Activated CD4-positive, alpha-beta memory T cell treated with anti-CD3 and anti-CD28 coated beads, Interleukin-2, amount 10 ng/mL, durations not matched to agents 7 days and 5 days (primary cell): ENCODE data around the gene C1orf216. TPM values are rescaled to one million over a fixed set of nuclear protein-coding genes. Genes with fewer than 3 reads are reported as not detected.

Experiments used
- CTCF ChIA-PET: fragments of 350-600 bp; sonication (Branson Sonifier 250); formaldehyde crosslinking; loops from one replicate; lab custom pipeline; 2021; ENCODE audit warnings: antibody characterized with exemption, inconsistent platforms; lab: Charles Lee
- POLR2A ChIA-PET: fragments of 350-600 bp; sonication (Branson Sonifier 250); formaldehyde crosslinking; loops from one replicate; lab custom pipeline; 2021; ENCODE audit warnings: antibody characterized with exemption; lab: Charles Lee
- DNase-seq: peaks from one replicate; pipeline ENCODE4 v3.0.0-alpha.2; 2020
- H3K27ac Mint-ChIP-seq: one replicate; pipeline ENCODE4 v1.8.0; 2021; ENCODE audit warnings: mild to moderate bottlenecking, mixed read lengths
- H3K27me3 Mint-ChIP-seq: one replicate; pipeline ENCODE4 v1.8.0; 2021; ENCODE audit warnings: mixed read lengths
- H3K36me3 Mint-ChIP-seq: one replicate; pipeline ENCODE4 v1.8.0; 2021; ENCODE audit warnings: low read depth, mixed read lengths
- H3K4me1 Mint-ChIP-seq: one replicate; pipeline ENCODE4 v1.8.0; 2021; ENCODE audit warnings: mixed read lengths
- H3K4me3 Mint-ChIP-seq: one replicate; pipeline ENCODE4 v1.8.0; 2021; ENCODE audit warnings: mild to moderate bottlenecking, mixed read lengths
- H3K9me3 Mint-ChIP-seq: one replicate; pipeline ENCODE4 v1.8.0; 2021; ENCODE audit warnings: mixed read lengths
- total RNA-seq, 2 experiments: library from RNA; stranded (reverse); gene quantifications; one replicate each; pipeline ENCODE4 v1.2.3, GENCODE V29; 2021

Gene C1orf216
- total RNA-seq, 2 experiments from 2014 or later, result 12.2 to 13.1 TPM

- no peaks in the 10 kb centered on the region for H3K9me3 Mint-ChIP-seq
- H3K36me3 Mint-ChIP-seq, result no peaks in the 10 kb centered on the region
- H3K4me1 Mint-ChIP-seq, result no peaks in the 10 kb centered on the region
- POLR2A ChIA-PET, result no interaction called here
- H3K27me3 Mint-ChIP-seq, result peaks cover 28% of the 10 kb centered on the region
- H3K27ac Mint-ChIP-seq, result no peak overlapping the region
- H3K4me3 Mint-ChIP-seq, result no peak overlapping the region
- no peak for DNase-seq
- CTCF ChIA-PET, result no interaction called here
Measured at GRCh38 chr1:35666216-35666615, 52.5 kb downstream of the C1orf216 start.

Other genes with a start within 250 kb of the C1orf216 start
- gene KIAA0319L, start 161.5 kb downstream of the C1orf216 start, total RNA-seq, result 10 to 100 TPM; 48.4 to 53.2 TPM
- 10 to 100 TPM; 25.6 to 27.8 TPM for gene NCDN, start 161.1 kb downstream of the C1orf216 start, total RNA-seq
- gene TFAP2E, start 145.6 kb downstream of the C1orf216 start, total RNA-seq, result under 1 TPM; 0.65 to 0.85 TPM
- gene PSMB2, start 77.4 kb downstream of the C1orf216 start, total RNA-seq, result 10 to 100 TPM; 76.4 to 78.1 TPM
- gene CLSPN, start 51.1 kb upstream of the C1orf216 start, total RNA-seq, result 10 to 100 TPM; 53.5 to 56.7 TPM
- gene AGO4, start 89.1 kb upstream of the C1orf216 start, total RNA-seq, result 10 to 100 TPM; 16.5 to 20.9 TPM
- 10 to 100 TPM; 20.8 to 21.0 TPM for gene AGO1, start 164.3 kb upstream of the C1orf216 start, total RNA-seq
- 10 to 100 TPM; 22.2 to 22.8 TPM for gene AGO3, start 212.2 kb upstream of the C1orf216 start, total RNA-seq